ENCODE data around the gene HPSE2.

HPSE2 gene

DNA sequence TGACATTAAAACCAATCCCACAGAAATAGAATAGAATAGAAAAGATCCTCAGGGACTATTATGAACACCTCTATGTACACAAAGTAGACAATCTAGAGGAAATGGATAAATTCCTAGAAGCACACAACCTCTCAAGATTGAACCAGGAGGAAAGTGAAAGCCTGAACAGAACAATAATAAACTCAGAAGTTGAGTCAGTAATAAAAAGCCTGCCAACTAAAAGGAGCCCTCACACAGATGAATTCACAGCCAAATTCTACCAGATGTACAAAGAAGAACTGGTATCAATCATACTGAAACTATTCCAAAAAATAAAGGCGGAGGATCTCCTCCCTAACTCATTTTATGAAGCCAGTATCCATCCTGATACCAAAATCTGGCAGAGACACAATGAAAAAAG, 568.6 kb downstream of the HPSE2 start:
- DNase-seq, result no peak

GRCh38 chr10:98666276-98666675, 569.4 kb downstream of the HPSE2 start:
- DNase-seq, result no peak

DNA sequence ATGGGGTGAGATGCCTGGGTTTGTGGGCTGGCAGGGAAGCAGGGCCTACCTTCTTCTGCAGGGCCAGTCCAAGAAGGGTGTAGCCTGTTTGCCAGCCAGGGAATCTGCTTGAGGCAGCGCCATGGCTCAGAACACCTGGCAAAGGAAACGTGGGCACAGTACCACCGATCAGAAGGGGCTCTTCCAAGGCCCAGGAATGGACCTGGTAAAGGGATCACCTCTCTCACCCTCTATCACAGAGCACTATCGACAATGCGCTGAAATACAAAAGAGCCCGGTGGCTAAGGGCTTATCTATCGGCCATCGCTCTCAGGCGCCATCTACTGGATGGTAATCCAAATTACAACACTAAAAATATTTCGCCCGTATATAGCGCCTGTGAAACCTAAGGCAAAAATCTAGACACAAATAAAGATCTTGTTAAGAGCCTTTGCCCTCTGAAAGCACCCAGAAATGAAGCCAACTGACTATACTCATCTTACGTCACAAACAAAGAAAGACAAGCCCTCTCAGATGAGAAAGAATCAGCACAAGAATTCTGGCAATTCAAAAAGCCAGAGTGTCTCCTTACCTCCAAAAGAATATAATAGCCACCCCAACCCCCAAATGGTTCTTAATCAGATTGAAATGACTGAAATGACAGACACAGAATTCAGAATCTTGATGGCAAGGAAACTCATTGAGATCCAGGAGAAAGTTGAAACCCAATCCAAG, 571.2 kb downstream of the HPSE2 start:
- DNase-seq, result peak in 1 of 2 experiments; percentile 16

- no peak for DNase-seq
These were observed 575.7 kb downstream of the HPSE2 start for GRCh38 chr10:98659951-98660350.

GRCh38 chr10:98655492-98655891, 580.2 kb downstream of the HPSE2 start:
- no peak for DNase-seq

GRCh38 chr10:98649170-98649569, 586.5 kb downstream of the HPSE2 start:
- no peak for DNase-seq

- DNase-seq, result no peak
These were observed 588.4 kb downstream of the HPSE2 start for GRCh38 chr10:98646998-98647917.

- DNase-seq, result no peak
These were observed 591.2 kb downstream of the HPSE2 start for GRCh38 chr10:98644466-98644865.

DNA sequence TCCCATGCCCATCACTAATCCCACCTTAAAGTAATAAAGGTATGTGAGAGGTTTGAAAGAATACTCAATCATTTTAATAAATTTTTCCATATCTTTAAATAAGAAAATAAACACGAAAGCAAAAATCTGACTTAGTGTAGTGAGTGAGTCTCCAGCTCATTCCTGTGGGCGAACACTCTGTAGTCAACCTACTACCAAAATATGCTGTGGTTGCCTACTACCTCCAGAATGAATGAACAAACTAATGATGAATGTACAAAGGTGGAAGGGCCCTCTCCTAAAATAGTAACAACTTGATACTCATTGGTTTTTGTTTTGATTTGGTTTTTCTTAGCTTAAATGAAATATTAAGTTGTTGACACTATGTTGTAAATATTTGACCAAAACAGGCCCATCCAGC, 593.4 kb downstream of the HPSE2 start:
- no peak for DNase-seq

DNA sequence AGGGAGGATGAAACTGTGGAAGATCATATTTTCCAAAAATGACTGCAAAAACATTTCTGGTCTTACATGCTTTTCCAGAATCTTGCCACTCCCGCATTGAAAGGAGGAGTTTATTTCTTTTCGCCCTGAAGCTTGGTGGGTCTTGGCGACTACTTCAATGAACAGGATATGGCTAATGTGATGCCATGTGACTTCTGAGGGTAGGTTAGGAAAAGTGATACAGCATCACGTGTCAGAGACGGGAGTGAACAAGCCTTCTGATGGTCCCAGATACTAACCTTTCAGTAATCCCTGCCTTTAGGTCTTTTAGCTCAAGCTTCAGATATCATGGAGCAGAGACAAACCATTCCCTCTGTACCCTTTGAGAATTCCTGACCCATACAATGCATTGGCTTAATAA, 596.7 kb downstream of the HPSE2 start:
- DNase-seq, result no peak

- peak in 1 of 2 experiments; percentile 3 for DNase-seq
These were observed 598.7 kb downstream of the HPSE2 start for GRCh38 chr10:98636921-98637329.

GRCh38 chr10:98632456-98633150, 603.0 kb downstream of the HPSE2 start:
- DNase-seq, result no peak

DNA sequence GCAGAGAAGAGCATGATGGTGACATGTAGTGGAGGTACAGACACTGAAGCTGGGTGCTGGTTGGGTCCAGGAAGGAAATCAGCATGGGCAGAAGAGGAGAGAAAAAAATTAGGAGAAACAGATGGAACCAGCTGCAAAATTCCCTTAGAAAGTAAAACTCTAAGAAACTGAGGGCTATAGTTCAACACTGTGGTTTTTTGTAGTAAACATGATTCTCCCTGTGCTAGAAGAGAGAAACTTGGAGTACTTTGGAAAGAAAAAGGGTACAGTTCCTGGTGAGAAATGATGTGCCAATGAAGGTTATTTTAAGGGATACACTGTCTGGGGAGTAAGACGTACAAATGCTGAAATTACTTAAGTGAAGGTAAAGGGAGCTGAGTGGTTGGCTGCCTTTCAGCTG, 607.4 kb downstream of the HPSE2 start:
- no peak for DNase-seq

DNA sequence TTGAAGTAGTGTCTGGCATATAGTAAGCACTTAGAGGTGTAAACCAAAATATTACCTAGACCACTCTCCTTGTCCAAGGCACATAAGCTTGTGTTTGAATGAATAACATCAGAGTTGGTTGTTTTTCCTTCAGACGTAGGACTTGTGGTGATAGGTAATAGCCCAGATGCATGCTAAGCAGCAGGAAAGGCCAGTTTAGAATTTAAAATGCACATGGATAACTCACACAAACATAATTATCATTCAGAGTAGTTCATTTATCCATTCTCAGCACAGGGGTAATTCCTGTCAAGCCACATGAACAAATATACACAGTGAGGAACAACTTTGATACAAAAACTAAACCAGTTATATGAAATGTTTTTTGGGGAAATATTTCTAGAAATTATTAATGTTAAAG, 607.9 kb downstream of the HPSE2 start:
- DNase-seq, result no peak

- DNase-seq, result no peak
These were observed 610.7 kb downstream of the HPSE2 start for GRCh38 chr10:98624963-98625362.

- DNase-seq, result no peak
These were observed 612.5 kb downstream of the HPSE2 start for GRCh38 chr10:98623176-98623575.

- no peak for DNase-seq
These were observed 614.0 kb downstream of the HPSE2 start for GRCh38 chr10:98621630-98622029.

DNA sequence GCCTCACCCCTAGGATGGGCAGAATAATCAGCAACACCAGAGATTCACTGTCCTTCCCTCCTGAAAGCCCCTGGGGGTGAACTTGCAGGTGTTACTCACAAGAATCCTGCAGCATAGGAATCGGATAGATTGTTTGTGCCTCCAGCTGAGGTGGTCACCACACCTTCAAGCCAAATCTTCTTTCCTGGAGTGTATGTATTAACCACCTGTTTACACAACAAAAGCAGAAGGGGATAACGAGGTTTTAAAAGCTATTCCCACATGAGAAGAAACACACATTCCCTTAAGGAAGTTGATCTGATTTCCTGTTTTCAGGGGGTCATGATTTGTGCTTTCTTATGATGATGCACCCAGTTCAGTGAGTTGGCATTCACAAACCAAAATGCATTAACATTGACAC, 615.1 kb downstream of the HPSE2 start:
- no peak for DNase-seq

GRCh38 chr10:98619446-98619845, 616.2 kb downstream of the HPSE2 start:
- no peak for DNase-seq

DNA sequence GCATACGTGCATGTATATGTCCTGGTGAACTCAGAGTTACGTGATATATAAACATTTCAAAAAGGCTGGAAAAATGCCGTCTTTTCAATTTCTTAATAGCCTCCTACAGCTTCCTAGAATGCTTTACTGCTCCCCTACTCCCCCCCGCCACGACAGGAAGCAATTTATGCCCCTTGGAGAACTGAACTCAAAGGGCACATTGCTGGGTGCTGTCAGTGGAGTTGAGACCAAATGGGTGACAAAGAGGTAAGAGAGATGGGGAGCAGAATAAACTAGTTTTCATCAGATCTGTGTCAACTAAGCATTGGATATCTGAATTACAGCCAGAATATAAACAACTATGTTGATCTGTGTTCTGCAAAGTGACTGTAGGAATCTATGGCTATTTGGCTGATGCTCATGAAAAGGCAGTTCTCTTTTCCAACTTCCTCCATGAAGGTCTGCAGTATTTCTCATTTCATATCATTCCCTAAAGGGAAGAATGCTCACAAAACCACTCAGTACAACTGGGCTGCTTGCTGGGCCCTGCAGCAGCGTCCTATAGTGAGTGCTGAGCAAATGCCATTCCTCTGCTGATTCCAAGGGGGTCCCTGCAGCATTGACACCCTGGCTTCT, 617.6 kb downstream of the HPSE2 start:
- DNase-seq, result no peak

DNA sequence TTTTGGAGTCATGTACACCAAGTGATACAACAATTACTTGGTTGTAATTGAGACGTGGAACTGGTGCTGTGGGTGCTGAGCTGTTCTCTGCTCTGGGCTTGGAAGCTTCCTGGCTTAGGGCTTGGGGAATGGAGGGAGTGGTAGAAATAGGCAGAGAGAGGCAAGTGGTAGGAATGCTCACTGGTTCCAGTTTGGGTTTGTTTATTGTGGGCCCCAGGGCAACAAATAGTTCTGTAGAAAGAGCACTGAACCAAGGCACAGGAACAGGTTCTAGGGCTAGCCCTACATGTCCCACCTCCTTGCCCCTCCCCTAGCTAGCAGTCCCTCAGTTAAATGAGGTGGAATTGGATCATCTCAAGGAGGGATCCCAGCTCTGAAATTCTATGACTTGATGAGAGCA, 622.2 kb downstream of the HPSE2 start:
- DNase-seq, result no peak

GRCh38 chr10:98611436-98611835, 624.2 kb downstream of the HPSE2 start:
- DNase-seq, result no peak

GRCh38 chr10:98610836-98611235, 624.8 kb downstream of the HPSE2 start:
- no peak for DNase-seq
